GM21526 (cell line): ENCODE measurements around the gene BEX3.
"Not testable (repeated sequence)": the region's sequence is repeated elsewhere in the genome, so short reads cannot be mapped to it uniquely, and the experiment has no call there.

ENCODE experiments used
- ATAC-seq: cut with Tn5 transposase; IDR thresholded peaks from one replicate; pipeline ENCODE4 v1.9.1; 2021; ENCODE audit warnings: moderate library complexity; ENCODE audit not compliant: unreplicated experiment, low FRiP score

Gene BEX3

DNA sequence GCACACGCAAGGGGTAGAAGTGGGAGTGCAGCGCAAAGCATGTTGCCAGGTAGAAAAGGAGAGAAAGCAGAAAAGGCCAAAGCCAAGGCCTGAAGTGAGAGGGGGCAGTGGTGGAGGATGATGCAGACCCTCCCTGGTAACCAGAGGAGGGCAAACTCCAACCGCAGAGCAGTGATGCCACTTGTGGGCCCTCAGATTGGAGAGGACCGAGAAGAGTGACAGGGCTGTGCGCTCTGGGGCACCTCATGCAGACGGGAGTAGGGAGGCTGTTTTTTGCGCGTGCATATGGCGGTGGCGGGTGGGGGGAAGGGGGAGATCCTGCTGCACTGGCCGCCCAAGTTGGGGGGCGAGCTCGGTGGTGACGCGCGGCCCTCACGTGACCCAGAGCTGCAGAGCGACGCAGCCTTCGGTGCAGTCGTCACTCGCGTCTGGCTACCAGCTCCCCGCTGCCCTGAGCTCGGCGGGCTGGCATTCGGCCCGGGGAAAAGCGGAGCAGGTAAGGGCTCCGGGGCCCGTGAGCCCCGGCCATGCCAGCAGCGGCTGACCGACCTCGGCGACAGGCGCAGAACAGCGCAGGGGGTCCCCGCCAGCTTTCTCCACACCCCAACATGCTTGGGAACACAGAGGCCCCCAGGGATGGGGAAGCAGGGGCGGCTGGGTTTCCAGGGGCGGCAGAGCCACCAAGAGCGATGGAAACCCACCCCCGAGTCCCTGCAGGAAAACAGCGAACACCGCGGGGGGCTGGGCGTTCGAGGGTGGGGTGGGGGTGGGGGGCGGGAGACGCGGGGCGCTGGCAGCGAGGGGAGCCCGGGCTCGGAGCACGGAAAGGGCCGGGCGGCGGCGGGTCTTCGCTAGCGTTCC is at the start of gene BEX3:
Gene BEX3, plus strand, starts transcription at position 421 of the 861 bp plus-strand sequence. CDS start 984 bp downstream, outside the sequence.
- no peak for ATAC-seq

DNA sequence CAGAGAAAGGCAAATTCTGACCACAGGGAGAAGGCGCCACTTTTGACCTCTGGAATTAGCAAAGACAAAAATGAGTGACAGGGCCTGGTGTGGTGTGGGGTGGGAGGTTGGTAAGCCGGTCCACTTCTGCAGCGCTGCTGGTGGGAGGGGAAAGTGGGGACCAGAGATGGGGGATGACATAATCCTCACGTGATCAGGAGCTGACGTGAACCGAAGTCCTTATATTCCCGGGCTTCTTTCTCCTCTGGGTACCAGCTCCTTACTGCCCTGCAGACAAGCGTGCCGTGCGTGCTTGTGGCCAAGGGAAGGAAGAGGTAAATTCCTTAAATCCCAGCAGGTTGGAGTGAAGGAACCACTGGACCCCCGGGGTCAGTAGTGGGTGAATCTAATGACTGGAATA is 46.3 kb upstream of the BEX3 start, which contains the start of gene TCEAL7:
Gene TCEAL7, plus strand, starts transcription at position 249 of the 400 bp plus-strand sequence. CDS start 1,165 bp downstream, outside the sequence.
- no peak for ATAC-seq

DNA sequence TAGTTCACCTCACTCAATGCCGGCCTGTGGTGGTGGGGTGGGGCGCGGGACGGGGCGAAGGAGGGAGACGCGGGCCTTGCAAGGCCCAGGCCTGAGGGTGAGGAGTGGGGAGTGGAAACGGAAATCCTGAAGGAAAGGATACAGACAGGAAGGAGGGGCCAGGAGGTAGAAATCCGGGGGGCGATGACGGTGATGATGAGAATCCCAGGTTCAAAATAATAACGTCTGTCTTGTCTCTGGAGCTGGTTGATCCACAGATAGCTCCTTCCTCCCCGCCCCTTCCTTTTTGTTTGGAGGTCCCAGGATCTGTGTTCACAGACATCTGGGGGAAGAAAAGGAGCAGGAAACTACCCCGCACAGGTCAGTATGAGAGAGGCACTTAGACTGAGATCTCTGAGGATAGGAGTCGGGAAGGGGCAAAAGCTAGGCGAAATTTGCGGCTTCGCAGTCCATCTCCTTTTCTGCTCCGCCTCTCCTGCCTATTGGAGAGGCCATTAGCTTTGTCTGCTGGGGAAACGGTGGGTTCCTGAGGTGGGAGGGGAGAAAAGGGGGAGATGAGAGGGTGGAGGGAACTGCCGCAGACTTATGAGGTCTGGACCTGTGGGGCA is 45.6 kb upstream of the BEX3 start:
- ATAC-seq: no peak

DNA sequence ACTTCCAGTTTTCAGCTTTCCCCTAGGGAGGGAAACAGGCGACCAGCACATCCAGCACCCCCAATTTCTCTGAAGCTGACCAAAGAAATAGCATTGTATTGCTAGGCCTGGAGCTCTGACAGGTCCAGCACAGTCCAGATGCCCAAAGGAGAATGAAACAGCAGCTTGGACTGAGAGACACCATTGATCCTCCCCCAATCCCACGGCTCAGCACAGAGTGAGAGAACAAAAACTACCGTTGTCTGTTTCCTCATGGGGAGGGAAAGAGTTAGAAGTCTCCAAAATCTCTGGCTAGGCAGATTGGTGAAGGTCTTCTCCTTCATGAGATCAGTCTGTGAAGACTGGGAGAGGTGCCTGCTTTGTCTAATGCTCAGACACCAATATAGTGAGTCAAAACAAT is 37.7 kb upstream of the BEX3 start:
- no peak for ATAC-seq

DNA sequence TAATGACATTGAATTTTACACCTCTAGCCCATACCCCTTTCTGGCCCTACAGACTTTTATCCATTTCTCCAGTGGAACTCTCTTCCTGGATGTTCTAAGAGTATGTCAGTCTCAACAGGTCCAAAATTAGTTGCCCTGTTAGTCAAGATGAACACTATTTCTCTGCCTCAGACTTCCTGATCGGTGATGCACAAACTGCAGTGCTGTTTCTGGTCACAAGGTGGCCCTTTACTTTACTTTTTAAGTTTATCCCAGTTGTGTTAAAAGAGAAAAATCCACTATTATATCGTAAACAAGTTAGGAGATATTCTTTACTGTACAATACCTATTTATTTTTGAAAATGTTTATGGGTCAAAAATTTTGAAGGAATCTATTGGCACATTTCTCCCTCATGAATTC is 33.2 kb upstream of the BEX3 start:
- peak; percentile 76 for ATAC-seq

DNA sequence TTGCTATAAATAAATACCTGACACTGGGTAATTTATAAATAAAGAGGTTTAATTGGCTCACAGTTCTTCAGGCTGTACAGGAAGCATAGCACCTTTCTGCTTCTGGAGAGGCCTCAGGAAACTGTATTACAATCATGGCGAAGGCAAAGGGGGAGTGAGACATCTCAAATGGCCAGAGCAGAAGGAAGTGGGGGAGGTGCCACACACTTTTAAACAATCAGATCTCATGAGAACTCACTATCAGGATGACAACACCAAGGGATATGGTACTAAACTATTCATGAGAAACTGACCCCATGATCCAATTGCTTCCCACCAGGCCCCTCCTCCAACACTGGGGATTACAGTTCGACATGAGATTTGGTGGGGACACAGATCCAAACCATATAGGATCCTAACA is 31.7 kb upstream of the BEX3 start:
- no peak for ATAC-seq

DNA sequence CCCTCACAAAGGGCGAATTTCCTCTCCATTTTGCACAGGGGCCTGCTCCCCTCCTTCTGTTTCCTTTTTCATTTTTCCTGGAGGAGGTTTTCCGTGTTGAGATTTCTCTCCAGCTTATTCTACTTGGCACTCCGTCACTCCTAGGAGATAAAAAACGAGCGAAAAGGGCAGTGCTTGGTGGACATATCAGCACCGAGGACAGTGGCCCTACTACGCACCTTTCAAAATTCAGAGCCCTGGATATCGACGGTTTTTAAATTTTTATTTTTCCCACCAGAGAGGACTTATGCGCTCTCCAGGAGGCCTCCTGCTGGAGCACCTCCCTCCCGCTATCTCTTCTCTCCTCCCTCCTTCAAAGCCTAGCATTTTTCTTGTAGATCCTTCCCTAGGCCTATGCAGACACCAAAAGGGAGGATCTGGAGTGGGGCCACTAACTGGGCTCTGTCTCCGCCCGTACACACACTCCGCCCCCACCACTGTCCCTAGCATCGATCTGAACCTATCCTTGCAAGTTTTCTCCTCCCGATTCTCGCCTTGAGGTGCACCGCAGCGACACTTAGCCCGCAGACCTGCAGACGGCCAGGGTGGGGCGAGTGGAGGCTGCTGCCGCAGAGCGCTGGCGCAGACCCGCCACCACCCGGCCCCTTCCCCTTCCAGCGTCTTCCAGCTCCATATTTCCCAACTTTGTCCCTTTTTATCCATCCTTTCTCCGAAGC is 28.5 kb upstream of the BEX3 start:
- no peak for ATAC-seq

DNA sequence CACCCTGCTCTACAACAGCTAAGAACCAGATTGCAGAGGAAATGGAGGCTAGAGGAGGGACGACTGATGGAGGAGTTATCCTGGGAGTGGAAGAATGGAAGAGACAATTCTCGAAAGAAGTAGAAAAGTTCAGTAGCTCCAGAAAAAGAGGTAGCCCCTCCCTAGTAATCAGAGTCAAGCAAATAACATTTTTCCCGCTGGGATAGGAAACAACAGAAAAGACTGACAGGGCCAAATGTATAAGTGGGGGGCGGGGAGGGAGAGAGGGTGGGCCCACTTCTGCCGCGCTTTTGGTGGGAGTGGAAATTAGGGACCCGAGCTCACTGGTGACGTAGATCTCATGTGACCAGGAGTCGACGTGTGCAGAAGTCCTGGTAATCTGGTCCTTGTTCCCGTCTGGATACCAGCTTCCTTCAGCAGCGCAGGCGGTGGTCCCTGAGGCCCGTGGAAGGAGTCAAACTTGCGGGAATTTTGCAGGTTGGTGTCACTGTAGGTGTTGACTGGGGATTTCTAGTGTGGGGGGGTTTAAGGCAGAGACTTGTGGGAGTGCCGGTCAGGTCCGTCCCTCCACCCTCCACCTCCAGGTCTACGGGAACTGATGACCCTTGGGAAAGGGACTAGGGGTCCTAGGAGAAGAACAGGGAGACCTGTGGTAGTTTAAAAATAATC is 20.1 kb upstream of the BEX3 start, which contains the start of gene TCEAL9:
Gene TCEAL9, plus strand, starts transcription at position 377 of the 669 bp plus-strand sequence. CDS start 1,179 bp downstream, outside the sequence.
- no peak for ATAC-seq

DNA sequence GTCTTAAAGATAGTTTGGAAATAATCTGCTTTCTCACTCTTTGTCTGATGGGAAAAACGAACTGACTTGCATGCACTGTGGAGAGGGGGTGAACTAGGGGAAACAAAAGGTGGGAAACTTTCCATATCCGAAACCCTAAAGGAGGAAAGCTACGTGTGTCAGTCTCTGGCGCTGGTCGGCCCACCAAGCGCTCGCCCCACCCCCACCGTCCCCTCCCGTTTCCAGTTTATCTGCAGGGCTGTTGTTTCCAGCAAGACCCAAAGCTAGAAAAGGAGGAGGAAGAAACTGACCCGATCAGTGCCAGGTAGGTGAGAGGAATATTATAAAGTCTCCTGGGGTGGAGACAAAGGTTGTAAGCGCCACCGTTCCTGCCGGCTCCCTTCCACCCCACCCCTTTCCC is 19.5 kb upstream of the BEX3 start:
- no peak for ATAC-seq

DNA sequence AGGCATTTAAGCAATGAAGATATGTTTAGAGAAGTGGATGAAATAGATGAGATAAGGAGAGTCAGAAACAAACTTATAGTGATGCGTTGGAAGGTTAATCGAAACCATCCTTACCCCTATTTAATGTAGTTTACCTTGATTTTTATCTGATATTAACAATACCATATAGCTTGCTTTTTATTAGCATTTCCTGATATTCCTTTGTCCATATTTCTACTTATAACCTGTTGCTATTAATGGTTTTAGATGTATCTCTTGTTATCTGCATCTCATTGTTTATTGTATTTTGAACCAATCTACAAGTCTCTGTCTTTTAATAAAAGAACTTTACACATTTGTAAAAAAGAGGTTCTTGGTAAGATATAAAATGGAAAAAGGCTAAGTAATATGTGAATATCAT is 18.5 kb upstream of the BEX3 start:
- ATAC-seq: no peak

DNA sequence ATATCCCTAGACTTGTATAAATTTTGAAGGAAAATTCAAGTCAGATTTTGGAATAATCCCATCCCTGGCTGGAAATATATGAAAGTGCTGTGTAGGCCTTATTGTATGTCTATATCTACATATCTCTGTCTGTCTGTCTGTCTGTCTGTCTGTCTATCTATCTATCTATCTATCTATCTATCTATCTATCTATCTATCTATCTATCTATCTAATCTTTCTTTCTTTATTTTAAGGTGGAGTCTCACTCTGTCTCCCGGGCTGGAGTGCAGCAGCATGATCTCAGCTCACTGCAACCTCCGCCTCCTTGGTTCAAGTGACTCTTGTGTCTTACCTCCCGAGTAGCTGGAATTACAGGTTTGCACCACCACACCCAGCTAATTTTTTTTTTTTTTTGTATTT is 16.7 kb upstream of the BEX3 start:
- not testable (repeated sequence) for ATAC-seq

DNA sequence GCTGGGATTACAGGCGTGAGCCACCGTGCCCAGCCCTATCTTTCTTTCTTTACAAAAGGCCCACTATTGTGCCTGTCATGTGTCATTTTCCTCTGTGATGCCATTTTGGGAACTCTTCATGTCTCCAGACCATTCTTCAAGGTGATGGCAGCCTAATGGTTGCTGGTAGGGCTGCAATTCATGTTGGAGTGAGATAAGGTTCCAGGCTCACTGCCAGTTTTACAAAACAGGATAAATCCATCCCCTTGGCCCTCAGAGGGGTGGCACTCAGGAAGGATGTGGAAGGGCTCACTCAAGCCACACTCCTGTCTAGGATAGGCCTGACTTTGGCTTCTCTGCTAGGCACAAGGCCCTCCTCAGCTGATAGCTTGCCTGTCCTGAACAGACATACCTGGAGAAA is 16.2 kb upstream of the BEX3 start:
- no peak for ATAC-seq

DNA sequence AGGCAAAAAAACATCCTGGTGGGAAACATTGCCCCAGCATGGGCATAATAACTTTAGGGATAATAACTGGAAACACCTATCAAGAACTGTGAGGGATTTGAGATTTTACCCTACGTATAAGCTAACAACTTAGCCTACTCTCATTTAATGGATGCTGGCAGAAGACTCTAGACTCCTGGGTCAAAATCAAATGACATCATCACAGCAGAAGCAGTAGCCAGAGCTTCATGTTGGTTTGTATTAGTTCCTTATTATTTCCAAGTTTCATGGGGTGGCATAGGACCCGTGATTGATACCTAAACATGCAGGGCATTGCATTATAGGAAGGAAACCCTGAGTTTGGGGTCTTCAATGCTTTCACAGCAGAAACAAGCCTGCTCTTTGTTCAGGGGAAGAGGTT is 15.4 kb upstream of the BEX3 start:
- ATAC-seq: no peak

DNA sequence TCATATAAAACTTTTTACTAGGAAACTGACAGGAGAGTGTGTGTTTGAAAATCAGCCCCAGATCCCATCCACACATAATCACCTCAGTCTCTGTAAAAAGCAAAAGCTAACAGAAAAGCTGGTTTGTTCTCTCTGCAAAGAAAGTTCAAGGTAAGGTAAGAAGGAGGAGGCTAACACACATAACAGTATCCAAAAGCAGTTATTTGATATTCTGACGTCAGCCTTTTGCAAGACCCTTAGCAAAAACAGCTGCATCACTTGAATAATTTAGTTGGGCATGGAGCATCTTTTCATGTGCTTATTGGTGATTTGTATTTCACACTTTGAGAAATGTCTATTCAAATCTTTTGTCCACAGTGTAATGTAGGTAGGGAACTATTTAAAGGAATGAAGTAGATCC is 14.5 kb upstream of the BEX3 start:
- no peak for ATAC-seq

DNA sequence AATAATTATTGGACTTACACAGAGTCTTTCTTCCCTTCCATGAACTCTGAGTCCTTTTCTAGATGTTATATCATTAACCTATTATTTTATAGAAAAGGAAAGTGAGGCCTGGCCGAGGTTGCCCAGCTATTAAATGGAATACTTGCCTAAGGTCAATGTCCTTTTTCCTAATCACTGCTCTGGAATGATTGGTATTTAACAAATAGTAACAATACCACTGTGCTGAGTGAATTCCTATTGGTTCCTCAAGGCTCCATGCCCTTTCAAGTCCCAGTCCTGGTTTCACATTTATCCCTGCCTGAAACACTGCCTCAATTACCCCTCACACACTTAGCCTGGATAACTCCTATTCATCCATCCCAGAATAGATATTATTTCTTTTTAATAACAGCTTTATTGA is 13.9 kb upstream of the BEX3 start:
- ATAC-seq: no peak

DNA sequence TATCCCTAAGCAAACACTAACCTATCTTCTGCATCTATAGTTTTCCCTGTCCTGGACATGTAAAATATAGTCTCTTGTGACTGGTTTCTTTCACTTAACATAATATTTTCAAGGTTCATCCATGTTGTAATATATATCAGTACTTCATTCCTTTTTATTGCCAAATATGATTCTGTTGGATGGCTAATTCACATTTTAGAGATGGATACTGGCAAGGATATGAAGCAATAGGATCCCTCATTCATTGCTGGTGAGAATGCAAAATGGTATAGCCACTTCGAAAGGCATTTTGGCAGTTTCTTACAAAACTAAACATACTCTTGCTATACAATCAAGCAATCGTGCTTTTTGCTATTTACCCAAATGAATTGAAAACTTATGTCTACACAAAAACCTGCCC is 13.3 kb upstream of the BEX3 start:
- ATAC-seq: no peak

DNA sequence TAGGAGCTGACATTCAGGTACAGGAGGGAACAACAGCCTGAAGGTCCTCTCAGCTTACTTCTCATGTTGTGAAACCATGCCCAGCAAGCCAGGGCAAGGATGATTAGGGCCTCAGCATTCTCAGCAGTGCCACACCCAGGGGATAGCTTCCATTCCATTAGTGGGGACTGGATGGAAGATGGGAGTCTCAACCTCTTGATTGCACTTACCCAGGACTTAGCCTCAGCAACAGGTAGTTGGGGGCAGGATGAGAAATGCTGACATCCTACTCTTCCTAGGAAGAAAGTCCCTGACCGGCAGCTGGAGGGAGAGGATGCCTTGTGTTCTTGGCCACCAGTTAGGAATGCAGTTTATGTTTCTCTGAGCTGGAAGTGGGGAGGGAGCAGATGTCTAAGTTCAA is 8.8 kb upstream of the BEX3 start:
- no peak for ATAC-seq

DNA sequence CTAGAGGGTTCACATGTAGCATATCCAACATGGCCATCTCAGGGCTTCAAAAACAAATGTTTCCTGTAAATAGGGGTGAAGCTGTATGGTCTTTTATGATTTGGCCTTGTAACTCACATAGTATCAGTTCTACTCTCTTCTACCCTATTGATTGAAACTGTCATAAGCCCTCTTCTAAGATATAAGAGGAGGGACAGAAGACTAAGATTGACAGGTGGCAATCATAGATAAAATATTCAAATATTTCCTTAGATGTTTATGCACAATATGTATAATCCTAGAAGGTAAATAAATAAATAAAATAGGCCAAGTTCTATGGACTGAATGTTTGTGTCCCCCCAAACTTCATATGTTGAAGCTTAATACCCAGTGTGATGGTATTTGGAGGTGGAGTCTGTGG is 6.9 kb upstream of the BEX3 start:
- no peak for ATAC-seq

DNA sequence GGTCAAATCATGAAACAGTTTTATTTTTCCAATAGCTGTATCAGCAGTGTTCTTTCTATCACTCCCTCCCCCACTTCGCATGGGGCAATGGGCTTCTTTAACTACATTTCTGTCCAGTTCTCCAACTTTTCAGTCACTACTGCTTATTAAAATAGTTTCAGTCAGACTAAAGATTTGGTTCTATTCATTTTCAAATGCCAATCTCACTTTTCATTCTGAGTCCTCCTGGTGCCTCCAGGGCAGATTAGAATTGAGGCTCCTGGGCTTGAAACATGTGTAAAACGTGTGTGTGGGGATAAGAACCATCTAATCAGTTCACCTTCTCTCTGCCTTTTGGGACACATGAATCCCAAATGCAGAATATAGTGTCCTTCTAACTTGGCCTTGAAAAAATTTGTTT is 3.5 kb upstream of the BEX3 start:
- ATAC-seq: no peak

DNA sequence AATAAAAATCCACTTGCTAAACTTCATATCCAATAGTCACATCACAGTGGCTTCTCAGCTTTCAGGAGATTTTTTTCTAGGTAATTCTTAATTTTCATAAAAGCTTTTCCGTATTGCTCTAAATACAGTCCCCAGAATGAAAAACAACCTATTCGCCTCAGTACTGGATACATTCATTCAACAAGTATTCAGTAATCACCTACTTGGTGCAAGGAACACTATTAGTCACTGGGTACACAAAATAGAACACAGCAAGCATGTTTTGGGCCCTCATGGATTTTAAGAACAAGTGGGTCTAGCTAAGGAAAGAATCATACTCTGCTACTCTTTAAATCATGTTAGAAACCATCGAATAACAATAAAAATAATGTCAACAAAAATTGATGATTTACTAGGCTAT is 2.8 kb upstream of the BEX3 start:
- ATAC-seq: no peak

DNA sequence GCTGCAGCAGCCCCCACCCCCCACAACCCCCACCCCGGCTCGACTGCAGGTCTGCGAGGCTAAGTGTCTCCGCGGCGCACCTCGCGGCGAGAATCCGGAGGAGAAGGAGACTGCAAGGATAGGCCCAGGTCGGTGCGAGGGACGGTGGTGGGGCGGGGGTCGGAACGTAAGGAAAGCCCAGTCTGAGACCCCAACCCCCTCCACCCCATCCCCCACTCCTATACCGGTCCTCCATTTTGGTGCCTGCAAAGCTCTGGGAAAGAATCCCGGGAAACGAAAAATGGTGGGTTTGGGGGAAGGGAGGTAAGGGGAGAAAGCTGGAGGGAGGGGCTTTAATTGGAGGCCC is 614 bp downstream of the BEX3 start:
- ATAC-seq: no peak
